Smooth muscle cell (in vitro differentiated cells): ENCODE data around the gene NACC2. TPM values are rescaled to one million over a fixed set of nuclear protein-coding genes. Genes with fewer than 3 reads are reported as not detected.

ENCODE experiments used
- DNase-seq: peaks from one replicate; lab custom pipeline; 2025; ENCODE audit not compliant: unreplicated experiment; lab: John Stamatoyannopoulos, UW
- H2AFZ ChIP-seq: fragments of 200-600 bp; sonication (generic); 2 replicates; pipeline ENCODE4 v1.6.0; 2016; ENCODE audit warnings: antibody characterized with exemption, low read depth, mild to moderate bottlenecking
- H3F3A ChIP-seq: fragments of 200-600 bp; sonication (generic); 2 replicates; pipeline ENCODE4 v1.6.0; 2017; ENCODE audit warnings: antibody characterized with exemption, low read depth
- H3K27ac ChIP-seq: fragments of 200-600 bp; sonication (generic); 2 replicates; pipeline ENCODE4 v1.5.1; 2016; ENCODE audit warnings: low read depth, mild to moderate bottlenecking
- H3K27me3 ChIP-seq: fragments of 200-600 bp; sonication (generic); 2 replicates; pipeline ENCODE4 v1.6.1; 2016; ENCODE audit warnings: low read depth, mild to moderate bottlenecking
- H3K36me3 ChIP-seq: fragments of 200-600 bp; sonication (generic); 2 replicates; pipeline ENCODE4 v1.5.1; 2016; ENCODE audit warnings: low read depth
- H3K4me1 ChIP-seq: fragments of 200-600 bp; sonication (generic); 2 replicates; pipeline ENCODE4 v1.5.1; 2016; ENCODE audit warnings: low read depth
- H3K4me2 ChIP-seq: fragments of 200-600 bp; sonication (generic); 2 replicates; pipeline ENCODE4 v1.6.0; 2016; ENCODE audit warnings: mild to moderate bottlenecking
- H3K4me3 ChIP-seq: fragments of 200-600 bp; sonication (generic); 2 replicates; pipeline ENCODE4 v1.5.1; 2016; ENCODE audit warnings: mild to moderate bottlenecking
- H3K79me2 ChIP-seq: fragments of 200-600 bp; sonication (generic); 2 replicates; pipeline ENCODE4 v1.6.0; 2016; ENCODE audit warnings: low read depth, mild to moderate bottlenecking
- H3K9ac ChIP-seq: fragments of 200-600 bp; sonication (generic); 2 replicates; pipeline ENCODE4 v1.6.0; 2016; ENCODE audit warnings: low read depth
- H3K9me3 ChIP-seq: fragments of 200-600 bp; sonication (generic); replicated peaks from 2 replicates; pipeline ENCODE4 v1.5.1; 2016; ENCODE audit warnings: low read depth
- H4K20me1 ChIP-seq: fragments of 200-600 bp; sonication (generic); 2 replicates; pipeline ENCODE4 v1.6.0; 2016; ENCODE audit warnings: low read depth
- WGBS: methylation state at CpG from one replicate; pipeline ENCODE4 v1.1.7; 2016; ENCODE audit warnings: low lambda C conversion rate; 5-methylcytosine and 5-hydroxymethylcytosine counted together
- polyA plus RNA-seq: library from polyadenylated mRNA; unstranded; fragments of >200 nt; fragmentation: Nextera tagmentation; extraction: Ambion mirVana; gene quantifications from 2 replicates; pipeline ENCODE4 v1.2.1, GENCODE V29; 2016
- total RNA-seq: library from RNA; depleted of rRNA; stranded (reverse); fragments of >200 nt; gene quantifications from 2 replicates; pipeline ENCODE4 v1.2.3, GENCODE V29; 2014
- TF ChIP-seq, protein P1 (sequence below): fragments of 200-600 bp; sonication (generic); IDR thresholded peaks from 2 replicates; pipeline ENCODE4 v1.5.1; 2017; ENCODE audit warnings: borderline replicate concordance, mild to moderate bottlenecking, antibody characterized with exemption; ENCODE audit not compliant: insufficient read depth, poor library complexity, severe bottlenecking

Gene NACC2
- total and polyA plus RNA-seq, 2 experiments from 2014 or later = 6.7 to 8.8 TPM

DNA sequence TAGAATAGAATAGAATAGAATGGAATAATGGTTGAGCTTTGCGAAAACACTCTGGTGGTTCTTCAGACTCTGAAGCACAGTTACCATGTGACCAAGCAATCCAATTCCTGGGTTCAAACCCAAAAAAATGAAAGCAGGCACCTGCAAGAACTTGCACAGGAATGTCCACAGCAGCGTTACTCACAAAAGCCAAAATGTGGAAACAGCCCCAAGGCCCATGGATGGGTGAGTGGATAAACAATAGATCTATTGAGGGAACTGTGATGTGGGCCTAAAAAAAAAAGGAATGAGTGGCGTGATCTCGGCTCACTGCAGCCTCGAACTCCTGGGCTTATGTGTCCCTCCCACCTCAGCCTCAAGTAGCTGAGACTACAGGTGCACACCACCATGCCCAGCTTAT is 45.0 kb upstream of the NACC2 start:
- no peak overlapping the region for H3K9ac ChIP-seq
- no peak overlapping the region for H2AFZ ChIP-seq
- 73% methylated on average over 5 of the region's 5 CpGs for WGBS
- H3K4me1 ChIP-seq = no peaks in the 10 kb centered on the region
- H3K36me3 ChIP-seq = no peaks in the 10 kb centered on the region
- no peaks in the 10 kb centered on the region for H3K9me3 ChIP-seq
- H3K79me2 ChIP-seq = no peaks in the 10 kb centered on the region
- no peaks in the 10 kb centered on the region for H4K20me1 ChIP-seq
- TF ChIP-seq, protein P1, sequence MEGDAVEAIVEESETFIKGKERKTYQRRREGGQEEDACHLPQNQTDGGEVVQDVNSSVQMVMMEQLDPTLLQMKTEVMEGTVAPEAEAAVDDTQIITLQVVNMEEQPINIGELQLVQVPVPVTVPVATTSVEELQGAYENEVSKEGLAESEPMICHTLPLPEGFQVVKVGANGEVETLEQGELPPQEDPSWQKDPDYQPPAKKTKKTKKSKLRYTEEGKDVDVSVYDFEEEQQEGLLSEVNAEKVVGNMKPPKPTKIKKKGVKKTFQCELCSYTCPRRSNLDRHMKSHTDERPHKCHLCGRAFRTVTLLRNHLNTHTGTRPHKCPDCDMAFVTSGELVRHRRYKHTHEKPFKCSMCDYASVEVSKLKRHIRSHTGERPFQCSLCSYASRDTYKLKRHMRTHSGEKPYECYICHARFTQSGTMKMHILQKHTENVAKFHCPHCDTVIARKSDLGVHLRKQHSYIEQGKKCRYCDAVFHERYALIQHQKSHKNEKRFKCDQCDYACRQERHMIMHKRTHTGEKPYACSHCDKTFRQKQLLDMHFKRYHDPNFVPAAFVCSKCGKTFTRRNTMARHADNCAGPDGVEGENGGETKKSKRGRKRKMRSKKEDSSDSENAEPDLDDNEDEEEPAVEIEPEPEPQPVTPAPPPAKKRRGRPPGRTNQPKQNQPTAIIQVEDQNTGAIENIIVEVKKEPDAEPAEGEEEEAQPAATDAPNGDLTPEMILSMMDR = no peak
- H3K27ac ChIP-seq = no peak overlapping the region
- H3K4me2 ChIP-seq = no peak overlapping the region
- no peaks in the 10 kb centered on the region for H3F3A ChIP-seq
- H3K27me3 ChIP-seq = no peaks in the 10 kb centered on the region
- no peak overlapping the region for H3K4me3 ChIP-seq
- DNase-seq = no peak

DNA sequence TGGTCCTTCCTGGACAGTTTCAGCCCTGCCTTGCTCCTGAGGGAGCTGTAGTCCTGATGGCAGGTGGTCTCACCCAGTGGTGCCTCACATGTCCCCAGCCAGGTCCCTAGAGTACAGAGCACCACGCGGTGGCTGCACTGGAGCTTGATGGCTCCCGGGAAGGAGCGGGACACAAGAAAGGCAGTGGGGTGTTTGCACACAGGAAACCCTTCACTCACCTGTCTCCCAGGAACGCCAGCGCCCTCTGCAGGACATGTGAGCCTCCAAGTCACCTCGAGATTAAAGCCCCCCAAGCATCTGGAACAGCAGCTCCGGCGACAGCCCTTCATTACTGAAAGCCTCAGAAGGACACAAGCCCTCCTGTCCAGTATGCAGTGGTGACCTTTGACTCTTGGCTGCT is 43.5 kb upstream of the NACC2 start:
- TF ChIP-seq, protein P1 = peak; percentile 30
- 19% methylated on average over 9 of the region's 9 CpGs for WGBS
- H3K4me2 ChIP-seq = no peak overlapping the region
- no peaks in the 10 kb centered on the region for H3K9me3 ChIP-seq
- H3K4me3 ChIP-seq = no peak overlapping the region
- H3K36me3 ChIP-seq = no peaks in the 10 kb centered on the region
- peaks cover 3% of the 10 kb centered on the region for H3K4me1 ChIP-seq
- peaks cover 14% of the 10 kb centered on the region for H3K27me3 ChIP-seq
- no peaks in the 10 kb centered on the region for H4K20me1 ChIP-seq
- no peaks in the 10 kb centered on the region for H3K79me2 ChIP-seq
- DNase-seq = no peak
- H3K9ac ChIP-seq = no peak overlapping the region
- H3F3A ChIP-seq = no peaks in the 10 kb centered on the region
- H2AFZ ChIP-seq = no peak overlapping the region
- no peak overlapping the region for H3K27ac ChIP-seq

DNA sequence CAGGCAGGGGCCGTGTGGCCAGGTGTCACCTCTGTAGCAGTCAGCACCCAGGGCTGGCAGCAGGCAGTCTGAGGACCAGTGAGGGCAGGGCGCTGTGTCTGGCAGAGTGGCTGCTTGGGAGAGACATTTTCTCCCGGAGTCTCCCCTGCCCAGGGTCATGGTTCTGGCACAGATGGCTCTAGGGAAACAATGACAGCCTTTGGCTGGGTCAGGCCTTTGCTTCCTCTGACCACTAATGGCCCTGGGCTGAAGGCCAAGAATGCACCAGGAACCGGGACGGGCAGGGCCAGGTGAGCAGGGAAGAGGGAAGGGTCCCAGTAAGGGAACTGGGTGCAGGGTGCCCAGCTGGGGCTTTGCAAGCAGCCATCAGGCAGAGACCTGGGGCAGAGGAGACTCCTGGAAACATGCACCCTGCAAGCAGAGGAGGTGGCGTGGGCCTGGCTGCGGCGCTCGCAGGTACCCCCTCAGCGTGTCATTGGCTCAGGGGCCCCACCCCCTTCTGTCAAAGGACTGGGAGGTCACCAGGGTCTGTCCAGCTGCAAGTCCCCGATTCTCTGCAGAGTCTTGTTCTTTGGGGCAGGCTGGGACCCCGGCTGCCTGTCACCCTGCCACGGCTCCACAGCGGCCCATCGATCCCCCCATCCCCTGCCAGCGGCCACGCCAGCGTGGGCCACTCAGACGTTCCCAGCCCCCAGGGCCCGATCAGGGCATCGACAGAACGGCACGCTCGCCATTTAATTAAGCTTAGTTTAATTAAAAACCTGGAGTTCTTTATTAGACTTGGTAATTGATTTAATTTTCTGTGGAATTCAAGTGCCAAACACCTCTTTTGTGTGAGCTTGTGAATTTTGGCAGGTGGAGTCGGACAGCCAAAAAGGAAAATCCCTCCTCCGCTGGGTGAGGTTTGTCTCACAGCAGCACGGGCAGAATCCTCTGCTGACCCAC is 42.5 kb upstream of the NACC2 start:
- TF ChIP-seq, protein P1 = no peak
- no peak overlapping the region for H3K4me3 ChIP-seq
- no peak for DNase-seq
- no peaks in the 10 kb centered on the region for H4K20me1 ChIP-seq
- no peak overlapping the region for H3K27ac ChIP-seq
- H3K4me1 ChIP-seq = peaks cover 6% of the 10 kb centered on the region
- 86% methylated on average over 27 of the region's 27 CpGs for WGBS
- H3K36me3 ChIP-seq = no peaks in the 10 kb centered on the region
- H3K79me2 ChIP-seq = no peaks in the 10 kb centered on the region
- H3K27me3 ChIP-seq = peaks cover 17% of the 10 kb centered on the region
- no peak overlapping the region for H2AFZ ChIP-seq
- no peaks in the 10 kb centered on the region for H3F3A ChIP-seq
- no peak overlapping the region for H3K4me2 ChIP-seq
- no peaks in the 10 kb centered on the region for H3K9me3 ChIP-seq
- no peak overlapping the region for H3K9ac ChIP-seq
